Epidermal melanocyte (primary cell): ENCODE results near the gene C1QL1.
"Not testable (repeated sequence)": the region's sequence is repeated elsewhere in the genome, so short reads cannot be mapped to it uniquely, and the experiment has no call there.

Source experiments
- DNase-seq: peaks from one replicate; pipeline ENCODE4 v3.0.0; 2011; ENCODE audit warnings: low spot score; ENCODE audit not compliant: insufficient read length

The C1QL1 gene

GRCh38 chr17:44965481-44966234, 2.4 kb downstream of the C1QL1 start:
- no peak for DNase-seq

DNA sequence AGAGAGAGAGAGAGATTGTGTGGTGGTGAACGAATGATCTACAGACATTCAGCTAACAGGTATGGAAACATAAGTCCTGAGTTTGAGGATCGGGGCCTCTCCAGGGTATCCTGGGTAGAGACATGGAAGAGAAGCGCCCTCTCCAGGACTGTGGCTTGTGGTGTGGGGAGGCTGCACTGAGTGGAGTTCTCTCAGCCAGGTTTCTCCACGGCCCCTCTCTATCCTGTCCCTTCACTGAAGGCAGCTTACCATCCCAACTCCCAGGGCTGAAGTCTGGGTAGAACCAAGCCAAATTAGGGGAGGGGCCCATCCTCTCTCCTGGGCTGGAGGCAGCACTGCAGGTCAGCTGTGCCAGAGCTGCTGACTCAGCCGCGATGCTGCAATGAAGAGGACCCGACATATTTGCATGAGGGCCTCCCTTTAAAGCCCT, 6.2 kb downstream of the C1QL1 start:
- DNase-seq, result peak; percentile 13

DNA sequence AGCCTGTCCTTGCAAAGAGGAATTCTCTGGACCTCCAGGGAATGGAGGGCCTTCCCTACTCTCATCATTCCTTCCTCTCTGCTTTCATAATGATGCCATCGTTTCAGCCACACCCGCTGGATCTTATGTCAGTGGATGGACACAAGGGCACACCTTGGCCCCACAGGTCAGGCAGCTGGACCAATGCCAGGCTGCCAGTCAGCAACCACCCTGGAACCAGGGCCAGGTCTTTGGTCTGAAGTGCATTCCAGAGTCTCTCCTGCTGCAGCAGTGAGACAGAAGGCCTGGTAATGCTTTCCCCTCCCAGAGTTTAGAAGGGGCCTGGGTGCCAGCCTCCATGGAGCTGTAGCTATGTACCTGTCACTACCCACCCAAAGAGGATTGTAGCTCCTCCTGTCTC, 7.4 kb downstream of the C1QL1 start:
- peak; percentile 7 for DNase-seq

GRCh38 chr17:44959821-44960531, 8.1 kb downstream of the C1QL1 start:
- peak; percentile 11 for DNase-seq

DNA sequence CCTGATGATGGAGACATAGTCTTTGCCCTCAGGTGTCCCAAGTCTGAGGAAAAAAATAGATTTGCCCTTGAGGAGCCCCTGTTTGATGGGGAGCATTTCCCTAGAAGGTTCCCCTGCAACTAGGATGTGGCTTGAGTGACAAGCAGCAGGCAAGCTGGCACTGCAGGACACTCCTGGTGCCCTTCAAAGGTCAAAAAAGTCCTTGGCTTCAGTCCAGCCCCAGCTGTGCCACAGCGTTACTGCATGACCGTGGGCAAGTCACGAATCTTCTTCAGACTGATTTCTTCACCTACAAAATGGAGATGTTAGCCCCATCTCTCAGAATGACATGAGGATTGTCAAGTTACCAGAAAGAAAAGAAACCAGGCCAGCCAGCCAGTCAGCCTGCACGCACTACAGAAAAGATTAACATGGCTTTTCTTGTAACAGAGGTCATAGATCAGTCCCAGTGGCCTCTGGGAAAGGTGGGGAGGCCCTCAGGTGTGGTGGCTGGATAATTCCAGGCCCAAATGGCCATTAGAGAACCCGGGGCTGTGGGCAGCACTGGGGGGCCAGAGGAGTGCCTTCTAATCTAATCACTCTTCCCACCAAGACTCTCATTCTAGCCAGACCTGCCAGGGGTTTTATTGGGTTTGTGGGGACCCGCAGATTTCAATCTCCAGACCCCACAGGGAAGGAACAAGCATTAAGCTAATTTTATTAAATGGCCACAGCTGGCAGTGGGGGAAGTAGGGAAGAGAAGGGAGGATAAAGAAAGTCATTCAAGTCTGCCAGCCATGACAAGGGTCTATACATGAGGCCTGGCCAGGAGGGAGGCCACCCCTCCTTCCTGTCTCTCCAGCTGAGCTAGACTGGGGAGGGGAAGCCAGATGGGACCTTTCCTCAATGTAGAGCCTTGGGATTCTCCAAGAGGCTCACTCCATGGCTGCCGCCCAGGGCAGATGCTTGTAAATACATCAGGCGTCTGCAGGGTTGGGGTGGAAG, 10.8 kb downstream of the C1QL1 start:
- peak; percentile 24 for DNase-seq

DNA sequence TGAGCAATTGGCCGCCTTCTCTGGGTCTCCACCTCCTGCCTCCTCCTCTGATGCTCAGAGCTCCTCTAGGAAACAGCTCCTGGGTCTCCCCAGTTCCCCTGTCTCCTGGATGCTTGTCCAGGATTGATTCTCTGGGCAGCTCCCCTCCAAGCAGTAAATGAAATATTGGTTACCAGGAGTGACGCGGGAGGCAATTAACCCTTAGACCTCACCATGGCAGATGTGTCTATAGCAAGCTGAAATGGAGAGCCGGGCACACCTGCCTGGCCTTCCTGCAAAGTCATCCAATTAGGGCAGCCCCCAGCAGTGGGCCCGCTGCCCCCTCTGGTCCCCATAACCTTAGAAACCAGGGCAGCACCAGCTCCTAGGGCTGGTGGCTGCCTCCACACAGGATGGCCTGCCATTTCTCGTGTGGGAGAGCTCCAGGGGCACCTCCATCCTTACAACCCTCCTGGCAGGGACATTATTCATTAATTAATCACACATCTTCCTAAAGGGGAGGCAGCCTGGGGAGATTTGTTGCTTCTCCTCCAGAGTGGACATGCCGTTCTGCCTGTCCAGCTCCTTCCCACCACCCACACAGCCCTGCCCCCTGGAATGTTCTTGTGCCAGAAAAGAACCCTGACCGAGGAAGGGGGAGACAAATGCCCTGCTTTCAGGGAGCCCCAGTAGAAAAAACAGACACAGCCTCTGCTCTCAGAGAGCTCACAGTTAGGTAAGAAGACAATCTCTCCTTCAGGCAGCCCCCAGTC, 12.3 kb downstream of the C1QL1 start:
- peak; percentile 14 for DNase-seq

DNA sequence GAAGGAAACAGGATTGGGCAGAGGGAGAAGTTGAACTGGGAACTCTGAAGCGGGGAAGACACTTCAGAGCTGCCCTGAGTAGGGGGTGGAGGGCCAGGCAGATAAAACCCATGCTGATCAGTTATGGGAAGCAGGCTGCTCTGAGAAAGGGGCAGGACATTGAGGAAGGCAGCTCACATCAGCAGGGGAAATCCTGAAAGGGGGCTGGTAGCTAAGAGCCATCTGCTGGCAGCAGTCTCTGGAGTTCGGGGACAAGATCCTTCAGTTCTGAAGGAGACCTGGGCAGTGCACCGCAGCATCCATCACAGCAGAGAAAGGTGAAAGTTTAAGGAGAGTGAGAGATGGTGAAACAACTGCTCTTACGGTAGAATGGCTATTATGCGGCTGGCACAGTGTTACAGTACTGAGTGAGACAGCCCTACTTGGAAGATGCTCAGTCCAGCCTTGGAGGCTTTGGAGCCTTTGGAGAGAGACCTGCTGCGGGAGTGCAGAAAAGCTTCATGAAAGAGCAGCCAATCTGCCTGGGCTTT, 15.1 kb downstream of the C1QL1 start:
- no peak for DNase-seq

DNA sequence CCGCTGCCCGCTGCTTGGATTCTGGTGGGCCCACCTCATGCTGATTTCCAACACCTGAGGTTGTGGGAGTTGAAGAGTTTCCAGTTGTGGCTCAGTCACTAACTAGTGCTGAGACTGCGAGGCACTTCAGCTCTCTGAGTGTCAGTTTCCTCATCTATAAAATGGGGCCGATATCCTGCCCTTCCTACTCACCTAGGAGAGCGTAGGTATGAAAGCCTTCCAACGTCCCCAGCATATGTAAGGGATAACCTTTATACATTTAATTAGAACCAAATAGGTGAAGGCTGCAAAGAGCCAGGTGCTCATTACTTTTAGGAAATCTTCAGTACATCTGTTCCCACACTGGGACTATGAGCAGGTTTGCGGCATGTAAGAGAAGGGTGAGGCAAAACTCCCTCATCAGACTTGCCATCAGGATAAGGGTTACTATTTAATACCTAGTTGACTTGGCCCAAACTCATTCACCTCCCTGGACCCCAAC, 19.7 kb downstream of the C1QL1 start:
- no peak for DNase-seq

DNA sequence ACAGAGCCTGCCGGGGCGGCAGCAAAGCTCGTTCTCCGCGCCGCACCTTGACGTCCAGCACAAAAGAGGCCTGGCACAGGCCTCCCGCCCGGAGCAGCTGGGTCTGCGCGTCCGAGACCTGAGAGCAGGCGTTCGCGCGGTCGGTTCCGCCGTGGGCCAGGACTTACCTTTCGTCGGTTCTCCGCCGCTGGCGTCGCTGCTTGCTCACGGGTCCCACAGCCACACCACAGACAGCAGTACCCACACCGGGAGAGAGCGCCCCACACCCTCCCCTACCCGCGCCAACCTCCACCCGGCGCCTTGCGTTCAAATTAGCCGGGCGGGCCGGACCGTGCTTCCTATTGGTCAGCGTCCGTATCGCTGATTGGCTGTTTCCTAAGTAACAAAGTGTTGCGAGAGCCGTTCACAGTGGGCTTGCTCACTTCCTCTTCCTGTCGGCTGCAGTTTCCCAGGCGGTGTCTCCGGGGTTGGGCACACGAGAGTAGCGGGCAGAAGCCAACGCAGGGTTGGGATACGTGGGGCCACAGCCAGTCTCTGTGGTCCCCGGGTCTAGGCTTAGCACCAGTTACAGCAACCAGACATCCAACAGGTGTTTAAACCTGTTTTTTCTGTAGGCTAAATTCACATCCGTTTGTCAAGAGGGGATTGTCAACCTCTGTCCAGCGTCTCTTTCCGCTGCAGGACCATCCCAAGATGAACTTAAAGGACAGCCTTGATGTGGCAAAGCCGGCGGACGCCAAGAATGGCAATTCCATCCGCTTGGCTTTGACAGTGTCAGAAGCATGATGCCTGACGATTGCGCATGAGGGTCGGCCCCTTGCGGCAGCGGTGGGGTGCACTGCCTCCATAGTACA, 20.4 kb downstream of the C1QL1 start, which contains the start of gene KIF18B:
Gene KIF18B (minus strand): TSS at position 313 of the 854 bp plus-strand sequence. CDS start 11,429 bp downstream, outside the sequence.
- DNase-seq, result peak; percentile 99

DNA sequence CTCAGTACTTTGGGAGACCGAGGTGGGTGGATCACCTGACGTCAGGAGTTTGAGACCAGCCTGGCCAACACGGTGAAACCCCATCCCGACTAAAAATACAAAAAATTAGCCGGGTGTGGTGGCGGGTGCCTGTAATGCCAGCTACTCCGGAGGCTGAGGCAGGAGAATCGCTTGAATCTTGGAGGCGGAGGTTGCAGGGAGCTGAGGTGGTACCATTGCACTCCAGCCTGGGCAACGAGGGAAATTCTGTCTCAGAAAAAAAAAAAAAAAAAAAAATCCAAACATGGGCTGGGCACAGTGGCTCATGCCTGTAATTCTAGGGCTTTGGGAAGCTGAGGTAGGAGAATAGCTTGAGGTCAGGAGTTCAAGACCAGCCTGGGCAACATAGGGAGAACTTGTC, 22.5 kb downstream of the C1QL1 start:
- DNase-seq, result not testable (repeated sequence)

GRCh38 chr17:44942456-44942855, 25.6 kb downstream of the C1QL1 start:
- peak; percentile 15 for DNase-seq

- peak; percentile 42 for DNase-seq
Observed at GRCh38 chr17:44941712-44942331, 26.3 kb downstream of the C1QL1 start.

DNA sequence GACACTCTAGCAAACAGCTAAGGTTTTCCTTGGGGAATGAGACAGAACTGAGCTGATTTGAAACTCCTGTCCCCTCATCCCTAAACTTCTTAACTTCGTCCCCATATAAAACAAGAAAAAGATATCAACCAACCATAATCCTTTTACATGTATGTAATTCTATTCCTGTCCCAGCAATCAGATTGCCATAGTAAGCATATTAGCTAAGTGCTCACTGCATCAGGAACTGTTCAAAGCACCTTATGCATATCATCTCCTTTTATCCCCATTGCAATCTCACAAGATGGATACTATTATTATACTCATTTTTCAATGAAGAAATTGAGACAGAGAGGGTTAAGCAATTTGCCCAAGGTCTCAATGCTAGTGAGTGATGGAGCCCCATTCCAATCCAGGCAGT, 27.3 kb downstream of the C1QL1 start:
- DNase-seq, result peak; percentile 4

GRCh38 chr17:44940317-44940716, 27.8 kb downstream of the C1QL1 start:
- DNase-seq, result peak; percentile 17

GRCh38 chr17:44935116-44935515, 33.0 kb downstream of the C1QL1 start:
- DNase-seq, result no peak

DNA sequence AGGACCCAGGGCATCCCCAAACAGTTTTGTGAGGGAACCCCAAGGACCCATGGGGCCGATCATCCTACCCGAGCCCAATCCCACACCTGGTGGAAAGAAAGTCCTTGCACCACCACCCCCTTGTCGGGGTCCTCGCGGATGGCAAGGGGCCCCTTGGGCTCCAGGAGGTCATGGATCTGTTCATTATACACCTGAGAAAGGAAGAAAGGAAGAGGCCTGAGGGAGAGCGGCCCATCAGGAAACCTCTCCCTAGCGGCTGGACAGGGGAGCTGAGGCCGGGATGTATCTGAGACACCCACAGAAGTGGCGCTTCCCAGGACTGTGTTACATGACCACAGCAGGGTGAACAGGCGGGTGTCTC, 33.4 kb downstream of the C1QL1 start:
- DNase-seq, result no peak

- DNase-seq, result no peak
Observed at GRCh38 chr17:44933824-44934744, 34.0 kb downstream of the C1QL1 start.

DNA sequence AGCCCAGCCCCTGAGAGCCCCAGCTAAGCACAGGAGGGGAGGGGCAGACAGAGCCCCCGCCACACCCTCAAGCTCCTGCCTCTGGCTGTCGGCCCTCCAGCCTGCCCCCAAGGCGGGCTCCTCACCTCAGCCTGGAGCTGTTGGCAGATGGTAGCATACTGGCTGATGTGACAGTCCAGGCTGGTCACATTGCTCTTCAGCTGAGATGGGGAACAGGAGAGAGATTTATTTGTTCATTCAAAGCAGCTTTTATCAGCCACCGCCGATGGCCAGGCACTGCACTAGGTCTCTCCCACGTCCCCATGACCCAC, 35.4 kb downstream of the C1QL1 start:
- no peak for DNase-seq
